Neural progenitor cell (in vitro differentiated cells): Measurements from ENCODE around the gene SMIM38. TPM values are rescaled to one million over a fixed set of nuclear protein-coding genes. Genes with fewer than 3 reads are reported as not detected.

Experiments used
- DNase-seq: peaks from one replicate; pipeline ENCODE4 v3.0.0-alpha.2; 2016; ENCODE audit warnings: low spot score
- H2AFZ ChIP-seq: fragments of 200-600 bp; sonication (generic); replicated peaks from 2 replicates; pipeline ENCODE4 v1.6.1; 2016; ENCODE audit warnings: antibody characterized with exemption
- H3F3A ChIP-seq: fragments of 200-600 bp; sonication (generic); 2 replicates; pipeline ENCODE4 v1.6.1; 2016; ENCODE audit warnings: antibody characterized with exemption, low read depth
- H3K27ac ChIP-seq: fragments of 200-600 bp; sonication (generic); 2 replicates; pipeline ENCODE4 v1.5.1; 2016; ENCODE audit warnings: mild to moderate bottlenecking
- H3K27me3 ChIP-seq: fragments of 200-600 bp; sonication (generic); 2 replicates; pipeline ENCODE4 v1.6.1; 2016; ENCODE audit warnings: mild to moderate bottlenecking, moderate library complexity
- H3K36me3 ChIP-seq: fragments of 200-600 bp; sonication (generic); 2 replicates; pipeline ENCODE4 v1.5.1; 2016
- H3K4me1 ChIP-seq: fragments of 200-600 bp; sonication (generic); 2 replicates; pipeline ENCODE4 v1.6.1; 2016; ENCODE audit warnings: mixed run types
- H3K4me2 ChIP-seq: fragments of 200-600 bp; sonication (generic); 2 replicates; pipeline ENCODE4 v1.6.1; 2016
- H3K4me3 ChIP-seq: fragments of 200-600 bp; sonication (generic); 2 replicates; pipeline ENCODE4 v1.5.1; 2016
- H3K79me2 ChIP-seq: fragments of 200-600 bp; sonication (generic); 2 replicates; pipeline ENCODE4 v1.6.1; 2016; ENCODE audit warnings: low read depth
- H3K9ac ChIP-seq: fragments of 200-600 bp; sonication (generic); 2 replicates; pipeline ENCODE4 v1.6.1; 2016
- H3K9me3 ChIP-seq: fragments of 200-600 bp; sonication (generic); 2 replicates; pipeline ENCODE4 v1.5.1; 2016; ENCODE audit warnings: low read depth
- H4K20me1 ChIP-seq: fragments of 200-600 bp; sonication (generic); 2 replicates; pipeline ENCODE4 v1.6.1; 2016; ENCODE audit warnings: low read depth
- H3K27ac Mint-ChIP-seq: 3 replicates; pipeline ENCODE4 v1.8.0; 2021; ENCODE audit warnings: mixed read lengths
- H3K27me3 Mint-ChIP-seq: 2 replicates; pipeline ENCODE4 v1.8.0; 2022; ENCODE audit warnings: low read depth, mild to moderate bottlenecking, inconsistent platforms, moderate library complexity, mixed read lengths; ENCODE audit not compliant: insufficient read depth
- H3K36me3 Mint-ChIP-seq: 3 replicates; pipeline ENCODE4 v1.8.0; 2021; ENCODE audit warnings: mixed read lengths
- H3K4me1 Mint-ChIP-seq: 3 replicates; pipeline ENCODE4 v1.8.0; 2021; ENCODE audit warnings: mixed read lengths
- H3K4me3 Mint-ChIP-seq: 3 replicates; pipeline ENCODE4 v1.8.0; 2021; ENCODE audit warnings: mild to moderate bottlenecking, moderate library complexity, mixed read lengths
- H3K9me3 Mint-ChIP-seq: 3 replicates; pipeline ENCODE4 v1.8.0; 2020; ENCODE audit warnings: mixed read lengths
- CTCF ChIP-seq: fragments of 200-600 bp; sonication (generic); IDR thresholded peaks from 2 replicates; pipeline ENCODE4 v1.5.1; 2017; ENCODE audit warnings: antibody characterized with exemption, mild to moderate bottlenecking
- EZH2 ChIP-seq: fragments of 200-600 bp; sonication (generic); IDR thresholded peaks from 2 replicates; pipeline ENCODE4 v1.6.1; 2017; ENCODE audit warnings: antibody characterized with exemption, mild to moderate bottlenecking, moderate library complexity
- EZH2phosphoT487 ChIP-seq: fragments of 200-600 bp; sonication (generic); IDR thresholded peaks from 2 replicates; pipeline ENCODE4 v1.6.1; 2017; ENCODE audit warnings: antibody characterized with exemption
- total RNA-seq: library from RNA; depleted of rRNA; stranded (reverse); fragments of >200 nt; gene quantifications from 2 replicates; pipeline ENCODE4 v1.2.3, GENCODE V29; 2015; ENCODE audit warnings: low replicate concordance

SMIM38 gene
- total RNA-seq, 1 donor from 2014 or later, result 2.0 TPM

GRCh38 chr11:69165775-69166174, 10.0 kb downstream of the SMIM38 start:
- Mint-ChIP-seq H3K27me3 (peaks cover 14% of the 10 kb centered on the region), H3K27ac (no peak overlapping the region), H3K36me3 (no peaks in the 10 kb centered on the region), H3K9me3 (peaks cover 8% of the 10 kb centered on the region), H3K4me1 (peaks cover 12% of the 10 kb centered on the region), H3K4me3 (no peak overlapping the region)
- H2AFZ ChIP-seq, result no peak overlapping the region
- H3K4me1 ChIP-seq, result no peaks in the 10 kb centered on the region
- no peak overlapping the region for H3K27ac ChIP-seq
- H3F3A ChIP-seq, result no peaks in the 10 kb centered on the region
- H4K20me1 ChIP-seq, result no peaks in the 10 kb centered on the region
- H3K27me3 ChIP-seq, result no peaks in the 10 kb centered on the region
- no peaks in the 10 kb centered on the region for H3K36me3 ChIP-seq
- no peak overlapping the region for H3K9ac ChIP-seq
- no peaks in the 10 kb centered on the region for H3K79me2 ChIP-seq
- no peak overlapping the region for H3K4me2 ChIP-seq
- no peak overlapping the region for H3K4me3 ChIP-seq
- no peaks in the 10 kb centered on the region for H3K9me3 ChIP-seq
- TF ChIP-seq EZH2 (no peak), EZH2phosphoT487 (no peak), CTCF (no peak)
- DNase-seq, result no peak

GRCh38 chr11:69166218-69167115, 10.7 kb downstream of the SMIM38 start:
- H3K9me3 Mint-ChIP-seq, result peaks cover 8% of the 10 kb centered on the region
- Histone ChIP-seq H3K4me3 (no peak overlapping the region), H3K27me3 (no peaks in the 10 kb centered on the region), H3K36me3 (no peaks in the 10 kb centered on the region), H2AFZ (no peak overlapping the region), H3K79me2 (no peaks in the 10 kb centered on the region), H3K27ac (no peak overlapping the region), H3F3A (no peaks in the 10 kb centered on the region), H4K20me1 (no peaks in the 10 kb centered on the region), H3K4me1 (no peaks in the 10 kb centered on the region), H3K9me3 (no peaks in the 10 kb centered on the region), H3K4me2 (no peak overlapping the region), H3K9ac (no peak overlapping the region)
- no peak overlapping the region for H3K4me3 Mint-ChIP-seq
- peaks cover 10% of the 10 kb centered on the region for H3K4me1 Mint-ChIP-seq
- H3K27ac Mint-ChIP-seq, result peak overlapping the region; percentile 53
- H3K36me3 Mint-ChIP-seq, result no peaks in the 10 kb centered on the region
- TF ChIP-seq CTCF, result no peak
- TF ChIP-seq EZH2phosphoT487, result no peak
- TF ChIP-seq EZH2, result no peak
- DNase-seq, result peak; percentile 34
- peaks cover 12% of the 10 kb centered on the region for H3K27me3 Mint-ChIP-seq

GRCh38 chr11:69167130-69167915, 11.6 kb downstream of the SMIM38 start:
- Mint-ChIP-seq H3K9me3 (peaks cover 8% of the 10 kb centered on the region), H3K36me3 (no peaks in the 10 kb centered on the region), H3K4me1 (peaks cover 9% of the 10 kb centered on the region), H3K27ac (no peak overlapping the region), H3K27me3 (peaks cover 15% of the 10 kb centered on the region), H3K4me3 (no peak overlapping the region)
- H3K9ac ChIP-seq, result no peak overlapping the region
- DNase-seq, result no peak
- TF ChIP-seq CTCF (no peak), EZH2phosphoT487 (no peak), EZH2 (no peak)
- no peaks in the 10 kb centered on the region for H3K9me3 ChIP-seq
- H3K79me2 ChIP-seq, result no peaks in the 10 kb centered on the region
- no peaks in the 10 kb centered on the region for H3K36me3 ChIP-seq
- no peaks in the 10 kb centered on the region for H3K27me3 ChIP-seq
- no peaks in the 10 kb centered on the region for H3F3A ChIP-seq
- no peaks in the 10 kb centered on the region for H4K20me1 ChIP-seq
- no peak overlapping the region for H3K27ac ChIP-seq
- no peak overlapping the region for H2AFZ ChIP-seq
- no peak overlapping the region for H3K4me3 ChIP-seq
- no peaks in the 10 kb centered on the region for H3K4me1 ChIP-seq
- no peak overlapping the region for H3K4me2 ChIP-seq
